Measurements from ENCODE around the gene NUP35. TPM values are rescaled to one million over a fixed set of nuclear protein-coding genes. Genes with fewer than 3 reads are reported as not detected.
"Not testable (repeated sequence)": the region's sequence is repeated elsewhere in the genome, so short reads cannot be mapped to it uniquely, and the experiment has no call there.

NUP35 gene
- total RNA-seq, 1 experiment from 2014 or later: 25.0 TPM

- BruUV-seq (replicated peaks): no TSS peak
- intact Hi-C loops (cut with micrococcal nuclease): no loop called here
Measured at GRCh38 chr2:183166210-183166609, 42.0 kb downstream of the NUP35 start.

GRCh38 chr2:183166976-183167375 is 42.7 kb downstream of the NUP35 start:
- H3F3A ChIP-seq (ENCODE audit: low read length, unreplicated experiment); H3K9ac ChIP-seq (ENCODE audit: low read length); H2AFZ ChIP-seq (ENCODE audit: low read length); BruUV-seq (replicated peaks); CTCF ChIA-PET; H3K27me3 ChIP-seq (ENCODE audit: low read length); ATAC-seq; H3K79me2 ChIP-seq (ENCODE audit: low read length); POLR2A ChIA-PET (ENCODE audit: unreplicated experiment); H3K9me2 ChIP-seq (replicated peaks; ENCODE audit: low read length); H3K4me1 ChIP-seq (ENCODE audit: insufficient read depth, low read length); intact Hi-C loops (cut with micrococcal nuclease); DNase-seq; H3K9me3 ChIP-seq (ENCODE audit: low read length); H3K4me2 ChIP-seq (ENCODE audit: low read length); H4K20me1 ChIP-seq (ENCODE audit: low read length); H3K4me3 ChIP-seq (ENCODE audit: low read length); H3K27ac ChIP-seq (ENCODE audit: low read length): not testable (repeated sequence)
- H3K36me3 ChIP-seq (ENCODE audit: low read depth, low read length): peaks cover 29% of the 10 kb centered on the region

More at GRCh38 chr2:183166210-183166609, 42.0 kb downstream of the NUP35 start:
- Histone ChIP-seq H2AFZ (ENCODE audit: low read length) (no peak overlapping the region), H3K36me3 (ENCODE audit: low read depth, low read length) (peaks cover 34% of the 10 kb centered on the region), H3K9me2 (replicated peaks; ENCODE audit: low read length) (no peaks in the 10 kb centered on the region), H3F3A (ENCODE audit: low read length, unreplicated experiment) (no peaks in the 10 kb centered on the region), H3K27ac (ENCODE audit: low read length) (no peak overlapping the region), H4K20me1 (ENCODE audit: low read length) (no peaks in the 10 kb centered on the region), H3K27me3 (ENCODE audit: low read length) (no peaks in the 10 kb centered on the region), H3K4me2 (ENCODE audit: low read length) (no peak overlapping the region), H3K79me2 (ENCODE audit: low read length) (peaks cover 8% of the 10 kb centered on the region; the same call in 1 of the 2 replicates), H3K9me3 (ENCODE audit: low read length) (no peaks in the 10 kb centered on the region), H3K4me3 (ENCODE audit: low read length) (no peak overlapping the region), H3K4me1 (ENCODE audit: insufficient read depth, low read length) (no peaks in the 10 kb centered on the region), H3K9ac (ENCODE audit: low read length) (no peak overlapping the region)
- POLR2A ChIA-PET (ENCODE audit: unreplicated experiment): no interaction called here
- TF ChIP-seq EZH2phosphoT487 (IDR thresholded peaks at IDR 0.05; ENCODE audit: borderline replicate concordance, low read length) (no peak), EZH2 (IDR thresholded peaks at IDR 0.05; ENCODE audit: low read length, unreplicated experiment) (no peak), CTCF (conservative IDR thresholded peaks at IDR 0.05; ENCODE audit: low read depth, low read length) (no peak)
- no peak for DNase-seq
- no peak for ATAC-seq
- CTCF ChIA-PET: interaction anchor here (0.5 kb wide), 1 partner anchor 26 kb away, joined by 5 read pairs; no protein-coding TSS in a partner anchor

GRCh38 chr2:183172220-183172887 is 48.1 kb downstream of the NUP35 start:
- BruUV-seq (replicated peaks): no TSS peak
- H3K79me2 ChIP-seq (ENCODE audit: low read length): peaks cover 8% of the 10 kb centered on the region; the same call in 1 of the 2 replicates
- ChIA-PET CTCF (interaction anchor here (0.6 kb wide), 1 partner anchor 137 kb away, joined by 3 read pairs; no protein-coding TSS in a partner anchor), POLR2A (ENCODE audit: unreplicated experiment) (no interaction called here)
- no peaks in the 10 kb centered on the region for H4K20me1 ChIP-seq (ENCODE audit: low read length)
- H3K9me2 ChIP-seq (replicated peaks; ENCODE audit: low read length): no peaks in the 10 kb centered on the region
- H3K9me3 ChIP-seq (ENCODE audit: low read length): no peaks in the 10 kb centered on the region
- no peaks in the 10 kb centered on the region for H3K27me3 ChIP-seq (ENCODE audit: low read length)
- no peaks in the 10 kb centered on the region for H3K36me3 ChIP-seq (ENCODE audit: low read depth, low read length)
- H3F3A ChIP-seq (ENCODE audit: low read length, unreplicated experiment): no peaks in the 10 kb centered on the region
- H3K4me1 ChIP-seq (ENCODE audit: insufficient read depth, low read length): no peaks in the 10 kb centered on the region
- no peak overlapping the region for H3K4me3 ChIP-seq (ENCODE audit: low read length)
- intact Hi-C loops (cut with micrococcal nuclease): no loop called here
- DNase-seq (no peak), ATAC-seq (no peak; the same call in 1 of the 2 replicates)
- no peak overlapping the region for H3K4me2 ChIP-seq (ENCODE audit: low read length)
- TF ChIP-seq EZH2phosphoT487 (IDR thresholded peaks at IDR 0.05; ENCODE audit: borderline replicate concordance, low read length): no peak
- no peak for TF ChIP-seq CTCF (conservative IDR thresholded peaks at IDR 0.05; ENCODE audit: low read depth, low read length)
- TF ChIP-seq EZH2 (IDR thresholded peaks at IDR 0.05; ENCODE audit: low read length, unreplicated experiment): no peak
- no peak overlapping the region for H3K9ac ChIP-seq (ENCODE audit: low read length)
- no peak overlapping the region for H3K27ac ChIP-seq (ENCODE audit: low read length)
- H2AFZ ChIP-seq (ENCODE audit: low read length): no peak overlapping the region
